Activated CD4-positive, alpha-beta T cell treated with anti-CD3 and anti-CD28 coated beads, Interleukin-2, amount 50 U/mL, for 1 hour (primary cell): Measurements from ENCODE around the gene IL17B.

Experiments used
- DNase-seq: peaks from one replicate; pipeline ENCODE4 v3.0.0-alpha.2; 2020

Gene IL17B

GRCh38 chr5:149353911-149354310 is 25.2 kb downstream of the IL17B start:
- DNase-seq = no peak

DNA sequence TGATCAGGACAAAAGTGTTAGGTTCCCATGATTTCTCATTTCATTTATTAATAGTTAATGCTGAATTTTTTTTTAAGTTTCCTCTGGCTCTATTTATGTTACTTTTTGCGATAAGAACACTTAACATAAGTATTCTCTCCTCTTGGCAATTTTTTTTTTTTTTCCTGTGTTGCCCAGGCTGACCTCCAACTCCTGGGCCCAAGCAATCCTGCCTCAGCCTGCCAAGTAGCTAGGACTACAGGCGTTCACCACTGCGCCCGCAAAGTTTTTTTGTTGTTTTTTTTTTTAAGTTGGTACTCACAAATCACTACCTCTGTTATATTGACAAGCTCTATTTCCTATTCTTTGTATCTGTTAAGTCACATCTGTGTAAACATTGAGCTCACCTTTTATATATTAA is 26.9 kb downstream of the IL17B start:
- DNase-seq = no peak

DNA sequence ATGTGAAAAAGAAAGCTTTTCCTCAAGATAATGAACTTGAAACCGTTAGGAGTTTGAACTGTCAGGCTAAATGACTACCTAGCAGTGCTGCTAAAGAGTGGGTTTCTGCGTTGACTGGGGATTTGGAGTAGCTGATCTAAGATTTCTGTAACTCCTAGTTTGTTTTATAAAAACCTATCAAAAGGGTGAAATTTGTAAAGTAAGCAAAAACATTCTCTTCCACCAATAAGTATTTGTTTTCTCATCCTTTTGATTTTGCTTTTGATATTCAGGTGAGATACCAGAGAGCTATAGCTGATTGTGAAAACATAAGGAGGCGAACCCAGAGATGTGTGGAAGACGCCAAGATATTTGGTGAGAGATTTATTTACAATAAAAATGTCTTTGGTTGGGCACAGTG is 29.7 kb downstream of the IL17B start:
- DNase-seq = no peak

DNA sequence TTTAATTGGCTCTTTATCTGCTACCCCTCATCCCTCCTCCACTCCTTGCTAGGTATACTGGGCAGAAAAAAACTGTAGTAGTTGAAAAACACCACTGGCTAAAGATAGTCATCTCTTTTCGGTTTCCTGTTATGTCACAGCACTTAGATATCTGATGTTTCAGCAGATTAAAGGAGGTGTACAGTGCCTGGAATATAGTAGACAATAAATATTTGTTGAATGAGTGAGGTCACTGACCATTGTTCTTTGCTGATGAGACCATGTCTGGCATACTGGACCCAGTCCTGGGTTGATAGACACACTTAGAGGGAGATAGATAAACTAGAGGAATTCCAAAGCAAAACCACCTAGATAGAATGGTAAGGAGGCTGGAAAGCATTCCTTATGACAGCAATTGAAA is 30.6 kb downstream of the IL17B start:
- no peak for DNase-seq

DNA sequence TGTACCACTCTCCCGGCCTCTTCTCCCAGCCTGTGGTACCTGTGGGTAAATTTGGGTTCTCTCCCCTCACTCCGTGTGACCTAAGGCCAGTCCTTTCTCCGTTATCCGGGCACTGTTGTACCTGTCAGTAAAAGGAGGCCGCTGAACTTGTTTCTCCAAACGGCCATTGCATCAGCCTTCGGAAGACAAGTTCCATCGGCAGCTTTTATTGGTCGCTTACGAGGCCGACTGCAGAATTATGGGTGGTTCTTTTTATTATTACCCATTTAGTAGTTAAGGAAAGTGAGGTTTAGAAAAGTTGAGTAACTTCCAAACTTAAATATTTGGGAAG is 33.2 kb downstream of the IL17B start:
- no peak for DNase-seq

- DNase-seq = peak; percentile 79
These were observed 33.8 kb downstream of the IL17B start, which contains the start of gene GRPEL2 for GRCh38 chr5:149345147-149345891. TSS of gene GRPEL2 (plus strand) at chr5:149345499. CDS start at chr5:149345540, 41 bp downstream.

- DNase-seq = no peak
These were observed 34.9 kb downstream of the IL17B start for GRCh38 chr5:149344151-149344550.

DNA sequence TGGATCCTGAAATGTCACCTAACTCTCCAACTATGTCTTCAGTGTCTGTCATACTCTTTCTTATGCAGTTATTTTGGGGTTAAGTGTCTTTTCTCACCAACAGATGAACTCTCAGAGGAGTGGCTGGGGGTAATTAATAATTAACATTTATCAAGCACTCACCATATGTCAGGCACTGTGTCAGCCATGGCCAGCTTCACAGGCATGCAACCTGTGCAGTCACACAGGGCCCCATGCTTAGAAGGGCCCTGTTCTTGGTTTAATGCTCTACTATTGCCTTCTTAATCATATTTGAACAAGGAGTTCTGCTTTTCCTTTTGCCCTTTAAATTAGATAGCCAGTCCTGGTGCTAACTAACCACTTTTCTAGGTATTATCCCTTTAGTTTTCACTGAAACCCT is 37.2 kb downstream of the IL17B start:
- no peak for DNase-seq

GRCh38 chr5:149340920-149341319 is 38.2 kb downstream of the IL17B start:
- DNase-seq = no peak

DNA sequence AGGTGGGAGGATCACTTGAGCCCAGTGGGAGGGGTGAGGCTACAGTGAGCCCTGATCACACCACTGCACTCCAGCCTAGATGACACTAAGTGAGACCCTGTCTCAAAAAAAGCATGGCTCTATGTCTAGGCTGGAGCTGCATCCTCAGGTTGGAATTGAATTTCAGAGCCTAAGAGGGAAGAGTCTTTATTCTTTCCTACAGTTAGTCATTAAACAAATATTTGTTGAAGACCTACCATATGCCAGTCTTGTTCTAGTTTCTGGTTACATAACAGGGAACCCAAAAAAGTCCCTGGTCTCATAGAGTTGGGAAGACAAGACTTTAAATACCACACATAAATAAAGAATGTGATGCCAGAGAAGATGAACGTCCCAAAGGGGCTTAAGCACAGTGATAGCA is 40.7 kb downstream of the IL17B start:
- no peak for DNase-seq

- no peak for DNase-seq
These were observed 41.4 kb downstream of the IL17B start for GRCh38 chr5:149337736-149338135.

DNA sequence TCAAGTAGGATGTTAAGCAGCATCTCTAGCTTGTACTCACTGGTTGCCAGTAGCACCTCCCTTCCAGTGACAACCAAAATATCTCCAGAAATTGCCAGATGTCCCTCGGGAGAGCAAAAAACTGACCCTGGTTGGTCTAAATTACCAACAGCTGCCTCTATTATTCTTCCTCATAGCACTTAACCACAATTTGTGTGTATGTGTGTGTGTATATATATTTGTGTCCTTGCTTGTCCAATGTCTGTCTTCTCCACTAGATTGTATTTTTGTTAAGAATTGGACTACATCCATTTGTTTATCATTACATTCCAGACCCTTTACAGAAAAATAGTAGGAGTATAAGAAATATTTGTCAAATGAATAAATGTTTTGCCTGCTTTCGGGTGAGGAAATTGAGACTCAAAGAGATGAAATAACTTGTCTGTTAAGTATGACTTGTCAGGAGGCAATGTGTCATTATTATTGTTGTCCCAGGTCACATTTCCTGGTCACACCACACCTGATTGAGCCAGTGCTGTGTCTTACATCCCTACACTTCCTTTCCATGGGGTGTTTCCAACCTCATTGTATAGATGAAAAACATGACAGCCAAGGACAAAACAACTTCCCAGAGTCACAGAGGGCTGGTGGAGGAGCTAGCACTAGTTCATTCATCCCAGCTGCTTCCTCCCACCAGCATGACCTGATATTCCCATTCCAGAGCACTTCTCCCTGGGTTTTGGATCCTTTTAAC is 45.2 kb downstream of the IL17B start:
- DNase-seq = no peak

DNA sequence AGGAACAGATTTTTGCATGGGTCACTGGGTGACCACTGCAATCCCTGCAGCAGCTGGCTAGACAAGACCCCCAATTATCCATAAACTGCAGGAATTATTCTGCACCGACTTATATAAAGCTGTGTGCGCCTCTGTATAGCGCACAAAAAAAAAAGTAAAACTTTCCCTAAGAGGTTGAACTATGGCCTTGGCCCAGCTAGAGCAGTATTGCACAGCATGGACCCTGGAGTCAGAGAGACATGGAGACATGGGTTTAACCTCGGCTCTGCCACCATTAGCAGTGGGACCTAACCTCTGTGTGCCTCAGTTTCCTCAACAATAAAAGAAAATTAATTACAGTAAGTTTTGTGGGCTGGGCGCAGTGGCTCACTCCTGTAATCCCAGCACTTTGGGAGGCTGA is 50.9 kb downstream of the IL17B start:
- DNase-seq = no peak

DNA sequence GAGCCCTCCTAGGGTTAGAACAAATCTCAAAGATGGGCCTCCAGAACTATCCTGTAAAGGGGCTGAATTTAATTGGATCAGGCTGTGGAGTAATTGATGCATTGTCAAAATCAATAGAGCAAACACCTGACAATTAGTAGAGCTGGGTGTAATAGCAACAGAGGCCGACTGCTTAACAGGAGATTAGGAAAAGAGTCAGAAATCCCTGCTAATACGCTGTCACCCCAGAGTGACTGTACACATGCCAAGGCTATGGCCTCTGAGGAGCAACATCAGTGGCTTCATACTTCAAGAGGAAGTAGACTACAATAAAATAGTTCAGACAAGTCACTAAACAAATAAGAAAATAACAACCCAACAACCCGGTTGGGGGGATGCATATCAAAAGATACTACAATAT is 52.5 kb downstream of the IL17B start:
- no peak for DNase-seq

GRCh38 chr5:149325894-149326293 is 53.2 kb downstream of the IL17B start:
- DNase-seq = no peak

GRCh38 chr5:149325166-149325735 is 53.8 kb downstream of the IL17B start:
- DNase-seq = no peak

GRCh38 chr5:149324641-149325040 is 54.5 kb downstream of the IL17B start:
- no peak for DNase-seq
